ENCODE data around the gene DUSP15.

DUSP15 gene

DNA sequence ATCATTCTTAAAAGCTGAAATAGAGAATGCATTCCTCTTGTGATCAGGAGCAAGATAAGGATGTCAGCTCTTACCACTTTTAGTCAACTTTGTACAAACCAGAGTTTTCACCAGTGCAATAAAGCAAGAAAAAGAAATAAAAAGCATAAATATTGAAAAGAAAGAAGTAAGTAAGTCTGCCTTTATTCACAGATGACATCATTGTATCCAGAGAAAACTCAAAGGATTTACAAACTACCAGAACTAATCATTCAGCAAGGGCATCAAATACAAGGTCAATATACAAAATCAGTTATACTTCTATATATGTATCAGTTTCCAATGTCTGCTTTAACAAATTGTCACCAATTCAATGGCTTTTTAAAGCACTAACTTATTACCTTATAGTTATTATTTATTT lies 13.5 kb upstream of the DUSP15 start:
- no peaks in the 10 kb centered on the region for H3K4me1 ChIP-seq (ENCODE audit: control insufficient read depth, insufficient read depth, low read length)
- H3K27me3 ChIP-seq (ENCODE audit: control insufficient read depth, insufficient read depth, low read length), result peaks cover 27% of the 10 kb centered on the region
- no peak overlapping the region for H3K4me2 ChIP-seq (ENCODE audit: low read length)
- H3K36me3 ChIP-seq (ENCODE audit: insufficient read depth, low read length), result no peaks in the 10 kb centered on the region
- H3K4me3 ChIP-seq (ENCODE audit: low read length), result no peak overlapping the region
- H3K9me3 ChIP-seq (replicated peaks; ENCODE audit: low read length), result no peaks in the 10 kb centered on the region
- no peak overlapping the region for H3K9ac ChIP-seq (ENCODE audit: low read depth, low read length)

DNA sequence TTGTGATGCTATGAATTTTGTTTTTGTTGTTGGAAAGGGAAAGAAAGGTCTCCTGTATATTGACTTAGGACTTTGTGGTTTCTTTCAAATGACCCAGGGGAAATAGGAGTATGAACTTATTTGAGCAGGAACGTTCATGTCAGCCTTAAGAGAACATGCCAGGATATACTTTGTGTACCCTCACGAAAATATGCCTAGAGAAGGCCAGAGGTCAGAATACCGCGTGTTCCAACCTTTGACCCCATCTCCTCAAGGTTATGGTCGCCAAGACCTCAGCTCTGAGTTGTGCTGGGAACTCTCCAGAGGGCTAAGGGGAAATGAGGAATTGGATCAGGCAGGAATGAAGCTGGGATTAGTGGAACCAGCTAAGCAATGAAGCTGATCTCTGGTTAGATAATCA lies 11.6 kb upstream of the DUSP15 start:
- H3K27me3 ChIP-seq (ENCODE audit: control insufficient read depth, insufficient read depth, low read length), result peaks cover 20% of the 10 kb centered on the region
- no peaks in the 10 kb centered on the region for H3K4me1 ChIP-seq (ENCODE audit: control insufficient read depth, insufficient read depth, low read length)
- H3K4me3 ChIP-seq (ENCODE audit: low read length), result no peak overlapping the region
- H3K36me3 ChIP-seq (ENCODE audit: insufficient read depth, low read length), result no peaks in the 10 kb centered on the region
- H3K9me3 ChIP-seq (replicated peaks; ENCODE audit: low read length), result no peaks in the 10 kb centered on the region
- no peak overlapping the region for H3K9ac ChIP-seq (ENCODE audit: low read depth, low read length)
- H3K4me2 ChIP-seq (ENCODE audit: low read length), result no peak overlapping the region

DNA sequence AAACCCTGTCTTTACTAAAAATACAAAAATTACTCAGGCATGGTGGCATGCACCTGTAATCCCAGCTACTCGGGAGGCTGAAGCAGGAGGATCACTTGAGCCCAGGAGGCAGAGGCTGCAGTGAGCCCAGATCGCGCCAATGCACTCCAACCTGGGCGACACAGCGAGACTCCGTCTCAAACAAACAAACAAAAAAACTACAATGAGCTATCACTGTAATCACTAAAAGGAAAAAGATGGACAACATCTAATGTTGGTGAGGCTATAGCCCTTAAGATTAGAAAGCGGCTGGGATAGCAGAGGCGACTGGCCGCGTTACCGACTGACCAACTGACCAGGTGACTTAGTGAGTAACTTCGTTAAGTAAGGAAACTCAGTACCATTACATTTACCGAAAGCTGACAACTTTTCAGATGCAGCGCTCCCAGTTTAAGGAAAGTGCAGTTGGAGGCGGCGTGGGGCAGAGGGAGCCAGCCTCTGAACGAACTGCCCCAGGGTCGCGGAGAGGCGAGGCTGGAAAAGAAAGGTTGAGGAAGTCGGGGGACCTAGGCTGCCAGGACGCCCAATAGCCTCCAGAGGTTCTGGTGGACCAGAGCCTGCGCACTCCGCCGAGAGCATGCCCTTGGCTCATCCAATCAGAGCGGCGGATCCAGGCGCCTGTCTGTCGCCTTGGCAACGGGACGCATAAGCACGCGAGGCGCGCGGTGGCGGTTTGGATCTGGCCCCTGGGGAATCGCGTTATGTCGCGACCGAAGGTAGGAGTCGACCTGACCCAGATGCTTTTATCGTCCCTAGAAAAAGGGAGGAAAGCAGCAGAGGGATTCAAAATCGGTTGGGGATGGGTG lies 9.0 kb upstream of the DUSP15 start:
- Histone ChIP-seq H3K9ac (ENCODE audit: low read depth, low read length) (peak overlapping the region; percentile 66), H3K36me3 (ENCODE audit: insufficient read depth, low read length) (no peaks in the 10 kb centered on the region), H3K4me1 (ENCODE audit: control insufficient read depth, insufficient read depth, low read length) (no peaks in the 10 kb centered on the region), H3K4me3 (ENCODE audit: low read length) (peak overlapping the region; percentile 72), H3K9me3 (replicated peaks; ENCODE audit: low read length) (no peaks in the 10 kb centered on the region), H3K27me3 (ENCODE audit: control insufficient read depth, insufficient read depth, low read length) (peaks cover 22% of the 10 kb centered on the region), H3K4me2 (ENCODE audit: low read length) (peak overlapping the region; percentile 83)

DNA sequence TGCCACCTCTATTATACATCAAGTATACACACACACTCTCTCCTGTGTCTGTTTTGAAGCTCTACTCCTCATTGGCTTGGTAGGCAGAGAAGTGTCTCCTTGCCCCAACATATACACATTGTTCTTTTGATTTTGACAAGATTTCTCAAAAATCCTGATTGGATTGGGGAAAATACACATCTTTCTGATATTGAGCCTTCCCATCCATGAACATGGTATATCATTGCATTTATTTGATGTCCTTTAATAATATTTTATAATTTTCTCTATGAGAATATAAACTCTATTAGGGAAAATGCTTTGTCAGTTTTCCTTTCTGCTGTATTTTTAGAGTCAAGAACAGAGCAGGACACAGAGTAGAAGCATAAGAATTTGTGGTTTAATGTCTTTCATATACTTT lies 7.4 kb upstream of the DUSP15 start:
- Histone ChIP-seq H3K9me3 (replicated peaks; ENCODE audit: low read length) (no peaks in the 10 kb centered on the region), H3K4me2 (ENCODE audit: low read length) (no peak overlapping the region), H3K36me3 (ENCODE audit: insufficient read depth, low read length) (no peaks in the 10 kb centered on the region), H3K27me3 (ENCODE audit: control insufficient read depth, insufficient read depth, low read length) (peaks cover 32% of the 10 kb centered on the region), H3K4me3 (ENCODE audit: low read length) (no peak overlapping the region), H3K4me1 (ENCODE audit: control insufficient read depth, insufficient read depth, low read length) (no peaks in the 10 kb centered on the region), H3K9ac (ENCODE audit: low read depth, low read length) (no peak overlapping the region)

DNA sequence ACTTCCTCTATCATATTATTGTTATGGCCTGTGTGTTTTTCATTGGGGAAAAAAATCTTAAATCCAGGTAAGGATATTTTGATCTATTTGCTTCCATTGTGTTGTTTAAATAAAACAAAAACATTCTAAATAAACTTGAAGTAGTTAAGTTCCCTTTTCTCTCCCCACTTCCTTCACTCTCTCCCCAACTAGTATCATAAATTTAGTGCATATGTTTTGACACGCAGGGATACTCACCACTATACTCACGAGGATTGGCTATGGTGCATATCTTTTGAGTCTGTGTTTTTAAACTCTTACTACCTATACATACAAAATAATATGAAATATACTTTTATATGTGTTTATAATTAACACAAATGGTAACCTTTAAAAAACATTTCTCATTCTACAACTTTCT lies 5.3 kb upstream of the DUSP15 start:
- Histone ChIP-seq H3K4me1 (ENCODE audit: control insufficient read depth, insufficient read depth, low read length) (no peaks in the 10 kb centered on the region), H3K4me2 (ENCODE audit: low read length) (no peak overlapping the region), H3K9ac (ENCODE audit: low read depth, low read length) (no peak overlapping the region), H3K36me3 (ENCODE audit: insufficient read depth, low read length) (no peaks in the 10 kb centered on the region), H3K4me3 (ENCODE audit: low read length) (no peak overlapping the region), H3K9me3 (replicated peaks; ENCODE audit: low read length) (no peaks in the 10 kb centered on the region), H3K27me3 (ENCODE audit: control insufficient read depth, insufficient read depth, low read length) (peaks cover 51% of the 10 kb centered on the region)

DNA sequence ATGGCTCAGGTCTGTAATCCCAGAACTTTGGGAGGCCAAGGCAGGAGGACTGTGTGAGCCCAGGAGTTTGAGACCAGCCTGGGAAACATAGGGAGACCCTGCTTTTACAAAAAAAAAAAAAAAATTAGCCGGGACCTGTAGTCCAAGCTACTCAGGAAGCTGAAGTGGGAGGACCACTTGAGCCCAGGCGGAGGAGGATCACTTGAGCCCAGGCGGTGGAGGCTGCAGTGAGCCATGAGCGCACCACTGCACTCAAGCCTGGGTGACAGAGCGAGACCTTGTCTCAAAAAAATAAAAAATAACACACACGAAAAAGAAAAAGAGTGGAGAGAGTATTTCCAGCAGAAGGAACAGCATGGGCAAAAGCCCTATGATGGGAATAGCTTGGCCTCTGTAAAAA lies 2.1 kb upstream of the DUSP15 start:
- H3K4me1 ChIP-seq (ENCODE audit: control insufficient read depth, insufficient read depth, low read length), result peaks cover 6% of the 10 kb centered on the region
- H3K4me3 ChIP-seq (ENCODE audit: low read length), result no peak overlapping the region
- H3K27me3 ChIP-seq (ENCODE audit: control insufficient read depth, insufficient read depth, low read length), result peaks cover 77% of the 10 kb centered on the region
- no peak overlapping the region for H3K9ac ChIP-seq (ENCODE audit: low read depth, low read length)
- H3K4me2 ChIP-seq (ENCODE audit: low read length), result no peak overlapping the region
- no peaks in the 10 kb centered on the region for H3K36me3 ChIP-seq (ENCODE audit: insufficient read depth, low read length)
- no peaks in the 10 kb centered on the region for H3K9me3 ChIP-seq (replicated peaks; ENCODE audit: low read length)

DNA sequence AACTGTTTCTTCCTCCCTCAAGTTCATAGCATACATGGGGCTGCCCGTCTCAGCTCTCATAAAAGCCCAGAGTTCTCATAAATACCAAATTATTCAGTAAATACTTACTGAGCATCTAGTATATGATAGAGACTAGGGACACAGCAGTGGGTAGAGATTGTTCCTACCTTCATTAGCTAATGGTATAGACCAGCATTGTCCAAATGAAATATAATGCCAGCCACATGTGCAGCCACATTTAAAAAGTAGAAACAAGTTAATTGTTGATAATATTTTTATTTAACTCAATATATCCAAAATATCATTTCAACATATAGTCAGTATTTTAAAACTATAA lies 1.3 kb upstream of the DUSP15 start:
- Histone ChIP-seq H3K9ac (ENCODE audit: low read depth, low read length) (no peak overlapping the region), H3K9me3 (replicated peaks; ENCODE audit: low read length) (no peaks in the 10 kb centered on the region), H3K4me3 (ENCODE audit: low read length) (no peak overlapping the region), H3K27me3 (ENCODE audit: control insufficient read depth, insufficient read depth, low read length) (peaks cover 79% of the 10 kb centered on the region), H3K36me3 (ENCODE audit: insufficient read depth, low read length) (no peaks in the 10 kb centered on the region), H3K4me2 (ENCODE audit: low read length) (no peak overlapping the region), H3K4me1 (ENCODE audit: control insufficient read depth, insufficient read depth, low read length) (peaks cover 6% of the 10 kb centered on the region)

DNA sequence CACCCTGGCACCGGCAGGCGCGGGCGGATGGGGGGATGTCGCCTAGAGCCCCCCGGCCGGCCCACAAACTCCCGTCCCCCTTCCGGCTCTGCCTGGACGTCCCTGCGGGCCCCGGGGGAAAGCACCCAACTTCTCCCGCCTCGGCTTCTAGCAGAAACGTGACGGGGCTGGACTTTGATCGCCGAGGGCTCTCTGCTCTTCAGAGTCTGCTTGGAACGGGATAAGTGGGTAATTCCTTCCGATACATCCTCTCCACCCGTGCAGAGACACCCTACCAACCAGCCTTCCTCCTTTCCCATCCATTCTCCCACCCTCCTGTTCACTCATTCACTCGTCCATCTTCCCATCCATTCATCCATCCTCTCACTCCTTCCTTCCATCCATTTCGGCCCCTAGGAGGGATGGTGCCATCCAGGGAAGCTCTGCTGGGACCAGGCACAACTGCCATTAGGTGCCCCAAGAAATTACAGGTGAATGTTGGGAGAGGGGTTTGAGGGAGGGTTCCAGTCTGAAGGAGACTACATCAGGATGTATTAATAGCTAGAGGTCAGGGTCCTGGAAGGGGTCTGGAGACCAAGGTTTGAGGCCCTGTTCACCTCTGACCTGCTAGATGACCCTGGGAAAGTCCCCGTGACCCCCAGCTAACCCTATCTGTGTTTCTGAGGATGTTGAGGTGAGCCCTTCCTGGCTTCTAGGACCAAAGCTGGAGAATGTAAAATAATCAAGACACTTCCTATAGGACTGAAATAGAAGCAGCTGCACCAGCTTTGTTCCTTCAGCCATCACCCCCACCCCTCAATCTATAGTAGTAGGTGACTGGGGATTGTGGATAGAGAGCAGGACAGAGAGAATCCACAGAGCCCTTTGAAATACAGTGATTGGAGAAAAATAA lies 645 bp upstream of the DUSP15 start:
- Histone ChIP-seq H3K36me3 (ENCODE audit: insufficient read depth, low read length) (no peaks in the 10 kb centered on the region), H3K9ac (ENCODE audit: low read depth, low read length) (peak overlapping the region; percentile 38), H3K4me1 (ENCODE audit: control insufficient read depth, insufficient read depth, low read length) (peaks cover 6% of the 10 kb centered on the region), H3K9me3 (replicated peaks; ENCODE audit: low read length) (no peaks in the 10 kb centered on the region), H3K4me2 (ENCODE audit: low read length) (peak overlapping the region; percentile 93), H3K27me3 (ENCODE audit: control insufficient read depth, insufficient read depth, low read length) (peaks cover 81% of the 10 kb centered on the region), H3K4me3 (ENCODE audit: low read length) (no peak overlapping the region)

DNA sequence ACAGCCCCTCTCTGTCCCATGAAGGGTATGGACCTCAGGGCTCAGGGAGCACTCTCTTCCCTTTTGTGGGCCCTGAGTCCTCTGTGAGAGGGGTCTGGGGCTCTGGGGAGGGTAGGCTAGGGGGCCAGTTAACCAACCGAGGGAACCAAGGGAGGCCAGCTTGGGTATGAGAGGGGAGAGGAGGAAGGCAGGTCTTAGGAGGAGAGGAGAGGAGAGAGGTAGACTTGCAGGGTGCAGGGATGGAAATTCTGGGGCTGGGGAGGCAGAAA lies 720 bp downstream of the DUSP15 start:
- Histone ChIP-seq H3K4me3 (ENCODE audit: low read length) (peak overlapping the region; percentile 67), H3K4me2 (ENCODE audit: low read length) (peak overlapping the region; percentile 93), H3K4me1 (ENCODE audit: control insufficient read depth, insufficient read depth, low read length) (peaks cover 6% of the 10 kb centered on the region), H3K36me3 (ENCODE audit: insufficient read depth, low read length) (no peaks in the 10 kb centered on the region), H3K9me3 (replicated peaks; ENCODE audit: low read length) (no peaks in the 10 kb centered on the region), H3K9ac (ENCODE audit: low read depth, low read length) (no peak overlapping the region), H3K27me3 (ENCODE audit: control insufficient read depth, insufficient read depth, low read length) (peaks cover 81% of the 10 kb centered on the region)

DNA sequence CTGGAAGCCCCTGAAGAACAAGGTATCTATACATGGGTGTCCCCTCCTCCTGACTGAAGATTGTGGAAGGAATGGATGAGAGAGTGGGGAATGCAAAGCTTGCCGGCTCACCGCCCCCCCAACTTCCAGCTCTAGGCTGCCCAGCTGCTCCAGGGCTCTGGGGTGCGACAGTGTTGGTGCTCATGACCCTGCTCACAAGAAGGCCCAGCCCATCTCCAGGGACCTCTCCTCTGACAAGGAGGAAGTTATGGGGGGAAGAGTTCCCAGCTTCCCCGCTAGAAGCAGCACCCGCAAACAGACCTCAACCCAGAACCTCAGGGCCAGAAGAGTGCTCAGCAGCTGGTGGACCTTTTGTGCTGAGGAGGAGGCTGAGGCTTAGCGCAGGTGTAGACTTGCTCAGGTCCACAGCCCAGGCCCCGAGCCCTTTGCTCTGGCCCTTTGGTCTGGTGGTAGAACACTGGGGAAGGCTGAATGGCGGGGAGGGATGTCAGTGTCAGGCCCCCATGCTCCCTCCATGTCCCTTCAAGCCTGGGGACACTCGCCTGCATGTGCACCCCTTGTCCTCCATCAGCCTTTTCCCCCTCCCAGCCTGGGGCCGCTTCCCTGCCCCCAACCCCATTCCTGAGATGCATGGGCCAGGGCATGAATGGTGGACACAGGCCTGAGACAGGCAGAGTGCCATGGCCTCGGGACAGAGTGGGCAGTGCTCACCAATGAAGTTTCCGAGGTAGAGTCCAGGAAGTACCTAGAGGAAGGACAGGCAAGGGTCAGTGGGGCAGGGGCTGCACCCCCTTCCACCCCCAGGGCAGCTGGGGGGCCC lies 1.3 kb downstream of the DUSP15 start:
- Histone ChIP-seq H3K36me3 (ENCODE audit: insufficient read depth, low read length) (no peaks in the 10 kb centered on the region), H3K27me3 (ENCODE audit: control insufficient read depth, insufficient read depth, low read length) (peaks cover 84% of the 10 kb centered on the region), H3K4me1 (ENCODE audit: control insufficient read depth, insufficient read depth, low read length) (peaks cover 6% of the 10 kb centered on the region), H3K4me3 (ENCODE audit: low read length) (no peak overlapping the region), H3K4me2 (ENCODE audit: low read length) (no peak overlapping the region), H3K9me3 (replicated peaks; ENCODE audit: low read length) (no peaks in the 10 kb centered on the region), H3K9ac (ENCODE audit: low read depth, low read length) (no peak overlapping the region)

DNA sequence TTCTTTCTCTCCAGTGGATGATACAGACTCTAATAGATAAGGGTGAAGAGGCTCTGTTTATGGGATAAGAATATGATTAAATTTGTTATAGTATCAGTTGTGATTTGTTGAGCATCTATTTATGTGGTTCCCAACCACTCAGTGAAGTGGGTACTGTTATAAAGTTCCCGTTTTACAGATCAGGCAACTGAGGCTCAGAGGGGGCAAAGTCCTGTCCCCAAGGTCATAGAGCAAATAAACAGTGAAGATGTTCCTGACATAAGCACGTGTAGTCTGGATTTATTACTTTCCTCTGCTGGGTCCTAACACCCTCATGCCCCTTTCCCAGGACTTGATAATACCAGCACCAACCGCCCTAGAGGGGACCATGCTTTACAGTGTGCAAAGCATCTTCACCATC lies 4.1 kb downstream of the DUSP15 start:
- Histone ChIP-seq H3K27me3 (ENCODE audit: control insufficient read depth, insufficient read depth, low read length) (peaks cover 88% of the 10 kb centered on the region), H3K4me3 (ENCODE audit: low read length) (no peak overlapping the region), H3K4me1 (ENCODE audit: control insufficient read depth, insufficient read depth, low read length) (peaks cover 8% of the 10 kb centered on the region), H3K36me3 (ENCODE audit: insufficient read depth, low read length) (no peaks in the 10 kb centered on the region), H3K4me2 (ENCODE audit: low read length) (no peak overlapping the region), H3K9me3 (replicated peaks; ENCODE audit: low read length) (no peaks in the 10 kb centered on the region), H3K9ac (ENCODE audit: low read depth, low read length) (no peak overlapping the region)

All from skeletal muscle satellite cell (primary cell).